Fibroblast of lung (primary cell): Measurements from ENCODE around the gene SLIT1. TPM values are rescaled to one million over a fixed set of nuclear protein-coding genes. Genes with fewer than 3 reads are reported as not detected.

Experiments
- DNase-seq, 2 donors: peaks; one replicate each; pipeline versions ENCODE4 v3.0.0 to v3.0.0-alpha.2; 2010; ENCODE audit warnings: low read depth in 2 of 2
- H2AFZ ChIP-seq: 2 replicates; pipeline ENCODE4 v1.5.1; 2012; ENCODE audit warnings: low read length, control low read depth, inconsistent platforms
- H3K27ac ChIP-seq: 2 replicates; pipeline ENCODE4 v1.5.1; 2011; ENCODE audit warnings: low read length, control low read depth; ENCODE audit not compliant: insufficient read depth
- H3K27me3 ChIP-seq: 2 replicates; pipeline ENCODE4 v1.5.1; 2011; ENCODE audit warnings: mild to moderate bottlenecking, low read length; ENCODE audit not compliant: control insufficient read depth, insufficient read depth
- H3K36me3 ChIP-seq: 2 replicates; pipeline ENCODE4 v1.5.1; 2011; ENCODE audit warnings: low read length; ENCODE audit not compliant: control insufficient read depth, insufficient read depth
- H3K4me1 ChIP-seq: 2 replicates; pipeline ENCODE4 v1.5.1; 2011; ENCODE audit warnings: low read length; ENCODE audit not compliant: control insufficient read depth, insufficient read depth; ENCODE audit errors: extremely low read depth
- H3K4me2 ChIP-seq: 2 replicates; pipeline ENCODE4 v1.5.1; 2011; ENCODE audit warnings: low read length, control low read depth; ENCODE audit not compliant: insufficient read depth; ENCODE audit errors: extremely low read depth
- H3K4me3 ChIP-seq, 4 experiments: fragments of 200-600 bp in 1 of 4; sonication (generic) in 1 of 4; replicated peaks in 1 of 4; 2 replicates each; pipeline ENCODE4 v1.5.1; 2011 to 2016; ENCODE audit warnings: low read length in 4 of 4, low read depth in 3 of 4, mild to moderate bottlenecking in 3 of 4, control low read depth in 2 of 4, inconsistent platforms in 1 of 4, mixed read lengths in 1 of 4; ENCODE audit not compliant: insufficient read depth in 1 of 4; ENCODE audit errors: control extremely low read depth in 1 of 4
- H3K79me2 ChIP-seq: 2 replicates; pipeline ENCODE4 v1.5.1; 2012; ENCODE audit warnings: mild to moderate bottlenecking, low read length, inconsistent platforms; ENCODE audit not compliant: control insufficient read depth, insufficient read depth
- H3K9ac ChIP-seq: 2 replicates; pipeline ENCODE4 v1.5.1; 2011; ENCODE audit warnings: mild to moderate bottlenecking, low read length, control low read depth; ENCODE audit not compliant: insufficient read depth
- H3K9me3 ChIP-seq: 2 replicates; pipeline ENCODE4 v1.5.1; 2012; ENCODE audit warnings: low read depth, low read length; ENCODE audit not compliant: control insufficient read depth, insufficient read depth
- H4K20me1 ChIP-seq: 2 replicates; pipeline ENCODE4 v1.5.1; 2011; ENCODE audit warnings: low read length; ENCODE audit not compliant: control insufficient read depth, insufficient read depth; ENCODE audit errors: extremely low read depth
- CTCF ChIP-seq, 2 donors: IDR thresholded peaks in 1 of 2; conservative IDR thresholded peaks in 1 of 2; 1 replicate in 1 of 2; 2 replicates in 1 of 2; pipeline ENCODE4 v1.5.1; 2011 to 2012; ENCODE audit warnings: low read length in 2 of 2, control low read depth in 1 of 2, inconsistent platforms in 1 of 2, low read depth in 1 of 2, mild to moderate bottlenecking in 1 of 2
- EZH2 ChIP-seq: IDR thresholded peaks from 2 replicates; pipeline ENCODE4 v1.5.1; 2012; ENCODE audit warnings: low read length, control low read depth, mild to moderate bottlenecking; ENCODE audit errors: missing control alignments
- polyA plus RNA-seq, 2 donors: library from polyadenylated mRNA; depleted of rRNA in 1 of 2; stranded (reverse) in 1 of 2; unstranded in 1 of 2; fragments of >200 nt; gene quantifications; 2 replicates each; pipeline ENCODE4 v1.2.1, GENCODE V29; 2011 to 2012; ENCODE audit warnings: missing spikeins in 1 of 2
- total RNA-seq: library from RNA; depleted of rRNA; stranded (reverse); fragments of >200 nt; gene quantifications from 2 replicates; pipeline ENCODE4 v1.2.1, GENCODE V29; 2014

SLIT1 gene
- total and polyA plus RNA-seq, 2 donors (not counting 1 experiment from before 2014, with no cell fraction given), result 0.02 to 0.17 TPM

- Histone ChIP-seq H3K4me2 (no peak overlapping the region), H4K20me1 (no peaks in the 10 kb centered on the region), H3K4me3 (no peak overlapping the region), H2AFZ (no peak overlapping the region), H3K27ac (no peak overlapping the region), H3K9me3 (no peaks in the 10 kb centered on the region), H3K36me3 (no peaks in the 10 kb centered on the region), H3K4me1 (peaks cover 3% of the 10 kb centered on the region), H3K27me3 (no peaks in the 10 kb centered on the region), H3K9ac (no peak overlapping the region), H3K79me2 (no peaks in the 10 kb centered on the region)
- no peak for DNase-seq
- TF ChIP-seq EZH2, result no peak
- no peak for TF ChIP-seq CTCF (conservative IDR thresholded peaks at IDR 0.05 in 1 of 2, IDR thresholded peaks at IDR 0.05 in 1 of 2; ENCODE audit: low read depth in 1 of 2, low read length in 2 of 2)
Measured at GRCh38 chr10:97222326-97222961, 36.7 kb upstream of the SLIT1 start.

DNA sequence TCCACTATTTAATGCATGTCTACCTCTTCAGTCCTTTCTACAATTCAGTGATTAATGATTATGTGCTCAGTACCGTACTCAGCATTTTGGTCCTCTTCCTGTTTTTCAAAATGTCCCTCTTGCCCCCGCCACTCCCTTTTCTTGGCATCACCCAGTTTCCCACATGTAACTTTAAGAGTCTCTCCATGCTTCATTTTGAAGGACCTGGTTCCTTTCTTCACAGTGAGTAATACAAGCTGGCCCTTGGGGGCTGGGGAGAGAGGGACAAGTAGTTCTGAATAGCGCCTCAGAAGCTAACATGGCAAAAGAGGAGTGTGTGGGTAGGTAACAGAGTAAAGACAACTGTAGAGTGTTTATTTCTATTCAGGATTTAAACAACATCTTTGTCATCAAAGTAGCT lies 34.6 kb upstream of the SLIT1 start:
- H3K27ac ChIP-seq, result no peak overlapping the region
- TF ChIP-seq CTCF (conservative IDR thresholded peaks at IDR 0.05 in 1 of 2, IDR thresholded peaks at IDR 0.05 in 1 of 2; ENCODE audit: low read depth in 1 of 2, low read length in 2 of 2) (no peak), EZH2 (no peak)
- no peaks in the 10 kb centered on the region for H3K27me3 ChIP-seq

GRCh38 chr10:97217299-97217698 lies 31.5 kb upstream of the SLIT1 start:
- no peak overlapping the region for H3K27ac ChIP-seq
- H4K20me1 ChIP-seq, result no peaks in the 10 kb centered on the region
- H3K4me1 ChIP-seq, result peaks cover 3% of the 10 kb centered on the region
- TF ChIP-seq CTCF (conservative IDR thresholded peaks at IDR 0.05 in 1 of 2, IDR thresholded peaks at IDR 0.05 in 1 of 2; ENCODE audit: low read depth in 1 of 2, low read length in 2 of 2) (no peak), EZH2 (no peak)
- H3K27me3 ChIP-seq, result no peaks in the 10 kb centered on the region
- no peak overlapping the region for H3K9ac ChIP-seq
- no peak for DNase-seq
- no peak overlapping the region for H3K4me3 ChIP-seq
- H3K36me3 ChIP-seq, result no peaks in the 10 kb centered on the region
- no peaks in the 10 kb centered on the region for H3K79me2 ChIP-seq
- H3K9me3 ChIP-seq, result no peaks in the 10 kb centered on the region
- no peak overlapping the region for H3K4me2 ChIP-seq
- H2AFZ ChIP-seq, result no peak overlapping the region

More for the DNA sequence above, 34.6 kb upstream of the SLIT1 start:
- H2AFZ ChIP-seq, result no peak overlapping the region
- H3K4me2 ChIP-seq, result no peak overlapping the region
- DNase-seq, result no peak
- H3K4me1 ChIP-seq, result peaks cover 3% of the 10 kb centered on the region
- no peaks in the 10 kb centered on the region for H3K36me3 ChIP-seq
- H4K20me1 ChIP-seq, result no peaks in the 10 kb centered on the region
- H3K9ac ChIP-seq, result no peak overlapping the region
- H3K9me3 ChIP-seq, result no peaks in the 10 kb centered on the region
- no peak overlapping the region for H3K4me3 ChIP-seq
- H3K79me2 ChIP-seq, result no peaks in the 10 kb centered on the region
